Mesenchymal stem cell (in vitro differentiated cells and primary cell): Measurements from ENCODE around the gene TLCD2.

Experiments
- DNase-seq: peaks from one replicate; pipeline ENCODE4 v3.0.0-alpha.2; 2013
- H2AFZ ChIP-seq: one replicate; pipeline ENCODE4 v1.6.1; 2013; ENCODE audit warnings: low read depth, mild to moderate bottlenecking, control low read depth, inconsistent platforms, low read length, moderate library complexity
- H2AK5ac ChIP-seq: 2 replicates; pipeline ENCODE4 v1.6.1; 2013; ENCODE audit warnings: low read length, moderate library complexity, mild to moderate bottlenecking, inconsistent platforms; ENCODE audit not compliant: severe bottlenecking
- H2BK120ac ChIP-seq: one replicate; pipeline ENCODE4 v1.6.1; 2013; ENCODE audit warnings: low read depth, mild to moderate bottlenecking, inconsistent platforms, low read length, moderate library complexity
- H2BK12ac ChIP-seq, 2 experiments: one replicate each; pipeline ENCODE4 v1.6.1; 2013; ENCODE audit warnings: inconsistent platforms in 2 of 2, low read length in 2 of 2, mild to moderate bottlenecking in 2 of 2, moderate library complexity in 2 of 2, control low read depth in 1 of 2
- H2BK15ac ChIP-seq: one replicate; pipeline ENCODE4 v1.6.1; 2013; ENCODE audit warnings: mild to moderate bottlenecking, low read depth, inconsistent platforms; ENCODE audit not compliant: poor library complexity, severe bottlenecking
- H2BK5ac ChIP-seq: 2 replicates; pipeline ENCODE4 v1.6.1; 2013; ENCODE audit warnings: low read depth, mild to moderate bottlenecking, low read length, control low read depth, inconsistent platforms; ENCODE audit not compliant: poor library complexity, severe bottlenecking
- H3K14ac ChIP-seq, 2 experiments: one replicate each; pipeline ENCODE4 v1.6.1; 2013; ENCODE audit warnings: inconsistent platforms in 2 of 2, low read length in 2 of 2, control low read depth in 1 of 2, mild to moderate bottlenecking in 1 of 2, moderate library complexity in 1 of 2
- H3K18ac ChIP-seq, 2 experiments: one replicate each; pipeline ENCODE4 v1.6.1; 2013; ENCODE audit warnings: inconsistent platforms in 2 of 2, low read length in 2 of 2, control low read depth in 1 of 2, low read depth in 1 of 2, mild to moderate bottlenecking in 1 of 2
- H3K23ac ChIP-seq, 2 experiments: one replicate each; pipeline ENCODE4 v1.6.1; 2013; ENCODE audit warnings: inconsistent platforms in 2 of 2, low read length in 2 of 2, mild to moderate bottlenecking in 2 of 2, moderate library complexity in 2 of 2, control low read depth in 1 of 2
- H3K27ac ChIP-seq: 2 replicates; pipeline ENCODE4 v1.5.1; 2013; ENCODE audit warnings: mild to moderate bottlenecking, moderate library complexity, low read length, control low read depth, inconsistent platforms; ENCODE audit not compliant: poor library complexity, severe bottlenecking
- H3K27me3 ChIP-seq, 2 experiments: 2 replicates each; pipeline versions ENCODE4 v1.6.1 to v1.7.0; 2013; ENCODE audit warnings: low read length in 2 of 2, mild to moderate bottlenecking in 2 of 2, moderate library complexity in 2 of 2, control low read depth in 1 of 2, inconsistent platforms in 1 of 2; ENCODE audit not compliant: control insufficient read depth in 1 of 2, insufficient read depth in 1 of 2
- H3K36me3 ChIP-seq, 2 experiments: 2 replicates each; pipeline versions ENCODE4 v1.6.1 to v1.7.0; 2013; ENCODE audit warnings: low read length in 2 of 2, control low read depth in 1 of 2, inconsistent platforms in 1 of 2, low read depth in 1 of 2, mild to moderate bottlenecking in 1 of 2; ENCODE audit not compliant: insufficient read depth in 2 of 2, control insufficient read depth in 1 of 2
- H3K4ac ChIP-seq, 2 experiments: one replicate each; pipeline ENCODE4 v1.6.1; 2013; ENCODE audit warnings: inconsistent platforms in 2 of 2, low read length in 2 of 2, mild to moderate bottlenecking in 2 of 2, moderate library complexity in 2 of 2, control low read depth in 1 of 2, low read depth in 1 of 2
- H3K4me1 ChIP-seq: 2 replicates; pipeline ENCODE4 v1.6.1; 2013; ENCODE audit warnings: low read depth, low read length, control low read depth; ENCODE audit not compliant: control insufficient read depth, insufficient read depth
- H3K4me2 ChIP-seq: 2 replicates; pipeline ENCODE4 v1.6.1; 2013; ENCODE audit warnings: low read length, mild to moderate bottlenecking, inconsistent platforms; ENCODE audit not compliant: poor library complexity, severe bottlenecking
- H3K4me3 ChIP-seq, 2 experiments: 2 replicates each; pipeline versions ENCODE4 v1.5.1 to v1.7.0; 2013; ENCODE audit warnings: low read length in 2 of 2, mild to moderate bottlenecking in 2 of 2, control low read depth in 1 of 2, low read depth in 1 of 2; ENCODE audit not compliant: insufficient read depth in 1 of 2
- H3K79me1 ChIP-seq: replicated peaks from 2 replicates; pipeline ENCODE4 v1.6.1; 2013; ENCODE audit warnings: mild to moderate bottlenecking, control low read depth, low read length, inconsistent platforms; ENCODE audit not compliant: poor library complexity, severe bottlenecking
- H3K9ac ChIP-seq: 2 replicates; pipeline ENCODE4 v1.7.0; 2013; ENCODE audit warnings: mild to moderate bottlenecking, low read length, moderate library complexity
- H3K9me3 ChIP-seq: 2 replicates; pipeline ENCODE4 v1.7.0; 2013; ENCODE audit warnings: mild to moderate bottlenecking, low read length; ENCODE audit not compliant: control insufficient read depth
- H4K8ac ChIP-seq: one replicate; pipeline ENCODE4 v1.6.1; 2013; ENCODE audit warnings: inconsistent platforms, mild to moderate bottlenecking, low read length, moderate library complexity
- H4K91ac ChIP-seq: one replicate; pipeline ENCODE4 v1.6.1; 2013; ENCODE audit warnings: mild to moderate bottlenecking, low read length, inconsistent platforms
- WGBS: methylation state at CpG from one replicate; pipeline ENCODE4 v1.1.7; 2013; ENCODE audit warnings: mixed read lengths; 5-methylcytosine and 5-hydroxymethylcytosine counted together

TLCD2 gene

DNA sequence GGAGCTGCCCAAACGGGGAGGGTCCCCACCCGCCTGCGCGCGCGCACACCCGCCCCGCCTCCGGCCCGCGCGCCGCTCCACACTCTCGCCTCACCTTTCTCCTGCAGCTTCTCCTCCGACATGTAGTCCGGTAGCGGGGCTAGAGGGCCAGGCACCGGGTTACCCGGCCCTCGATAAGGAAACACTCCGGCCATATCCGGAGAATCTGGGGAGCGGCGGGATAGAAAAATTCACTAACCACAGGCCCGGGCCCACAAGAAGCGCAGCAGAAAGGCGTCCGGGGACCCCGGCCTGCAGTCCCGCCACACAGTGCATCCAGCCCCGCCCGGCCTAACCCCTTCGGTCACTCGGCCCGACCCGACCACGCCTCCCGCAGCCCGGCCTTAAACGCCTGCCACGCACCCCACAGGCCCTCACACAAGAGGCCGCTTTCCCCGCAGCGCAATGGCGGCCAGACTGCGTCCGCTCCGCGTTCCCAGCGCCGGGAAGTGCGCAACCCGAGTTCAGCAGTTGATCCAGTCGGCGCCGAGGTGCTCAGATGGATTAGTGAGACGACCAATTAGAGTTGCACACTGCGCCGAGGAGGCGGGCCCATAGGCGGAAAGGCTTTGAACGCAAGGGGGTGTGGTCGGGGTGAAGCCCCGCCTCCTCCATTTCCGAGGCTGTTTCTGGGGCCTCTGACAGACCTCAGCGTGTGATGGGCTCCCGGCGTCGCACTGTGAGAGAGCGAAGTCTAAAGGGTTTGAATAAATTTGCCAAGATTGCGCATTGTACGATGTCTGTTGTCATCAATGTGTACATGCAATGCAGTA is 25.6 kb downstream of the TLCD2 start, which contains the start of gene PRPF8:
Gene PRPF8, minus strand, starts transcription at position 490 of the 812 bp plus-strand sequence. Its CDS starts 296 bp downstream, at position 194.
- peak within 1 kb of the TSS; percentile 83 for H2BK5ac ChIP-seq
- peak within 1 kb of the TSS; percentile 96 for H3K9ac ChIP-seq
- peak within 1 kb of the TSS; percentile 38 for H2AK5ac ChIP-seq
- peak within 1 kb of the TSS; percentile 65 for H3K4me2 ChIP-seq
- H2AFZ ChIP-seq = peak within 1 kb of the TSS; percentile 88
- H3K27ac ChIP-seq = peak within 1 kb of the TSS; percentile 94
- peak within 1 kb of the TSS; percentile 71 for H4K91ac ChIP-seq
- peak within 1 kb of the TSS; percentile 6 for H2BK120ac ChIP-seq
- H3K36me3 ChIP-seq = peaks cover 29 to 37% of the 10 kb centered on the region in 2 experiments
- H3K4me3 ChIP-seq = peak within 1 kb of the TSS; percentile 82 to 93
- DNase-seq = peak; percentile 98
- peak within 1 kb of the TSS; percentile 44 for H2BK15ac ChIP-seq
- no peaks in the 10 kb centered on the region for H3K9me3 ChIP-seq
- H3K79me1 ChIP-seq = peaks cover 20% of the 10 kb centered on the region
- H3K14ac ChIP-seq = peak within 1 kb of the TSS in 1 of 2 experiments; percentile 98
- peak within 1 kb of the TSS; percentile 67 for H4K8ac ChIP-seq
- H3K27me3 ChIP-seq = no peaks in the 10 kb centered on the region
- WGBS = 1% methylated on average over 68 of the region's 72 CpGs
- H3K23ac ChIP-seq = peak within 1 kb of the TSS in 1 of 2 experiments; percentile 74
- H3K18ac ChIP-seq = peak within 1 kb of the TSS; percentile 46 to 96
- H2BK12ac ChIP-seq = no peak within 1 kb of the TSS
- peaks cover 8% of the 10 kb centered on the region for H3K4me1 ChIP-seq
- peak within 1 kb of the TSS; percentile 66 to 98 for H3K4ac ChIP-seq

GRCh38 chr17:1683459-1683858 is 26.7 kb downstream of the TLCD2 start:
- no peaks in the 10 kb centered on the region for H3K27me3 ChIP-seq
- no peak overlapping the region for H2AK5ac ChIP-seq
- H3K23ac ChIP-seq = no peak overlapping the region
- no peak overlapping the region for H2BK12ac ChIP-seq
- H2BK15ac ChIP-seq = no peak overlapping the region
- H2BK120ac ChIP-seq = no peak overlapping the region
- no peak overlapping the region for H3K18ac ChIP-seq
- no peak overlapping the region for H2BK5ac ChIP-seq
- no peak overlapping the region for H3K4ac ChIP-seq
- DNase-seq = no peak
- peaks cover 30% of the 10 kb centered on the region for H3K79me1 ChIP-seq
- 95% methylated on average over 5 of the region's 5 CpGs for WGBS
- H3K9ac ChIP-seq = peak overlapping the region; percentile 96
- H3K27ac ChIP-seq = no peak overlapping the region
- no peaks in the 10 kb centered on the region for H3K9me3 ChIP-seq
- peaks cover 8% of the 10 kb centered on the region for H3K4me1 ChIP-seq
- H4K91ac ChIP-seq = no peak overlapping the region
- no peak overlapping the region for H2AFZ ChIP-seq
- H4K8ac ChIP-seq = no peak overlapping the region
- peaks cover 40 to 48% of the 10 kb centered on the region in 2 experiments for H3K36me3 ChIP-seq
- peak overlapping the region; percentile 49 for H3K4me2 ChIP-seq
- H3K14ac ChIP-seq = no peak overlapping the region
- H3K4me3 ChIP-seq = peak overlapping the region in 1 of 2 experiments; percentile 82

DNA sequence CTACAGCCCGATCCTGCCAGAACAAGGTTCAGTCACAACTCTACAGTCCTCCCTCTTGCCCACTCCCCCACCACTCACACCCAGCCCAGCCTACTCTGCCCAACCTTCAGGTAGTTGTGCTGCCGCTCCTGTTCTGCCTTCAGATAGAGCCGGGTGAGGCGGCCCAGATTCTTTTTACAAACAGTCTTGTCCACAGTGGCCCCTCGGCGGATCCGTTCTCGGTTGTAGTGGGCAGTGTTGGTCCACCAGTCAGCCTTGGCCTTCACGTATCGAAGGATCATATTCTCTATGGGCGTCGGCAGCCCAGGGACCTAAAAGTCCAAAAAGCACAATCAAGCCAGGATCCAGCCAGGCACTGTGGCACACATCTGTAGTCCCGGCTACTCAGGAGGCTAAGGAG is 33.8 kb downstream of the TLCD2 start:
- no peak overlapping the region for H2BK12ac ChIP-seq
- peaks cover 90 to 92% of the 10 kb centered on the region in 2 experiments for H3K36me3 ChIP-seq
- H3K27me3 ChIP-seq = no peaks in the 10 kb centered on the region
- no peak overlapping the region for H3K23ac ChIP-seq
- 97% methylated on average over 13 of the region's 13 CpGs for WGBS
- H3K18ac ChIP-seq = no peak overlapping the region
- H3K4ac ChIP-seq = no peak overlapping the region
- H2AFZ ChIP-seq = no peak overlapping the region
- DNase-seq = no peak
- H3K79me1 ChIP-seq = peaks cover 52% of the 10 kb centered on the region
- no peak overlapping the region for H3K4me3 ChIP-seq
- no peak overlapping the region for H2BK5ac ChIP-seq
- no peak overlapping the region for H3K4me2 ChIP-seq
- no peak overlapping the region for H2AK5ac ChIP-seq
- no peak overlapping the region for H3K9ac ChIP-seq
- H3K27ac ChIP-seq = no peak overlapping the region
- H3K9me3 ChIP-seq = no peaks in the 10 kb centered on the region
- no peak overlapping the region for H2BK15ac ChIP-seq
- no peak overlapping the region for H3K14ac ChIP-seq
- no peak overlapping the region for H2BK120ac ChIP-seq
- no peaks in the 10 kb centered on the region for H3K4me1 ChIP-seq
- H4K91ac ChIP-seq = no peak overlapping the region
- H4K8ac ChIP-seq = no peak overlapping the region

- no peak overlapping the region for H2BK12ac ChIP-seq
- H3K4me1 ChIP-seq = no peaks in the 10 kb centered on the region
- no peak overlapping the region for H3K4ac ChIP-seq
- H2BK5ac ChIP-seq = no peak overlapping the region
- H4K8ac ChIP-seq = no peak overlapping the region
- H4K91ac ChIP-seq = no peak overlapping the region
- peaks cover 34% of the 10 kb centered on the region for H3K79me1 ChIP-seq
- H3K36me3 ChIP-seq = peaks cover 80 to 83% of the 10 kb centered on the region in 2 experiments
- no peak overlapping the region for H3K27ac ChIP-seq
- 96% methylated on average over 26 of the region's 26 CpGs for WGBS
- no peak overlapping the region for H3K4me3 ChIP-seq
- no peak overlapping the region for H2BK15ac ChIP-seq
- no peak overlapping the region for H2AFZ ChIP-seq
- H3K23ac ChIP-seq = no peak overlapping the region
- no peaks in the 10 kb centered on the region for H3K27me3 ChIP-seq
- H3K14ac ChIP-seq = no peak overlapping the region
- no peak overlapping the region for H3K9ac ChIP-seq
- H2BK120ac ChIP-seq = no peak overlapping the region
- H2AK5ac ChIP-seq = no peak overlapping the region
- H3K18ac ChIP-seq = no peak overlapping the region
- no peaks in the 10 kb centered on the region for H3K9me3 ChIP-seq
- no peak overlapping the region for H3K4me2 ChIP-seq
- no peak for DNase-seq
Observed at GRCh38 chr17:1673041-1673785, 37.0 kb downstream of the TLCD2 start.
